OCI-LY7 (cell line): ENCODE results near the gene CFDP1.

Experiments used
- CTCF ChIP-seq: fragments of 200-600 bp; sonication (generic); conservative IDR thresholded peaks from 2 replicates; pipeline ENCODE4 v1.5.1; 2014; ENCODE audit warnings: mild to moderate bottlenecking, antibody characterized with exemption, low read length, moderate library complexity, mixed read lengths
- EZH2phosphoT487 ChIP-seq: fragments of 200-600 bp; sonication (generic); IDR thresholded peaks from 2 replicates; pipeline ENCODE4 v1.6.1; 2018; ENCODE audit warnings: low read depth, borderline replicate concordance, mild to moderate bottlenecking, mixed run types, antibody characterized with exemption, low read length, moderate library complexity, mixed read lengths

DNA sequence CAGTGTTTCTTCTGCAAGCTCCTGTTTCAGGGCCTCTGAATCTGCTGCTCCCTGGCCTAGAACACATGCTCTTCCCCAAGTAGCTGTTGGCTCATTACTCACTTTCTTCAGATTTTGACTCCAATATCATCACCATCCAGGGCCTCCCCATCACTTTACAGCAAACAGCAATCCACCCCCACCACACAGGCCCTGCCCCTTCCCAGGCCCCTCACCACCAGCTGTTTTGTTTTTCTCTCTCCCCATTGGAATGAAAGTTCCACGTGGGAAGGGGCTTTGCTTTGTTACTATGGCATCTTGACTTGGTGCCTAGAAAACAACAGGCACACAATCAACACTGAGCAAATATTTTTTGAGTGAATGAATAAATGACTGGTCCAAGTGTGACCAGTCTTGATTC, 27.1 kb upstream of the CFDP1 start:
- TF ChIP-seq CTCF (no peak), EZH2phosphoT487 (no peak)
